HG03045 (cell line): ENCODE measurements around the gene SHANK3.
"Not testable (repeated sequence)": the region's sequence is repeated elsewhere in the genome, so short reads cannot be mapped to it uniquely, and the experiment has no call there.

Experiments
- ATAC-seq: cut with Tn5 transposase; IDR thresholded peaks from one replicate; pipeline ENCODE4 v1.9.1; 2021; ENCODE audit warnings: mild to moderate bottlenecking, moderate library complexity; ENCODE audit not compliant: unreplicated experiment

SHANK3 gene

DNA sequence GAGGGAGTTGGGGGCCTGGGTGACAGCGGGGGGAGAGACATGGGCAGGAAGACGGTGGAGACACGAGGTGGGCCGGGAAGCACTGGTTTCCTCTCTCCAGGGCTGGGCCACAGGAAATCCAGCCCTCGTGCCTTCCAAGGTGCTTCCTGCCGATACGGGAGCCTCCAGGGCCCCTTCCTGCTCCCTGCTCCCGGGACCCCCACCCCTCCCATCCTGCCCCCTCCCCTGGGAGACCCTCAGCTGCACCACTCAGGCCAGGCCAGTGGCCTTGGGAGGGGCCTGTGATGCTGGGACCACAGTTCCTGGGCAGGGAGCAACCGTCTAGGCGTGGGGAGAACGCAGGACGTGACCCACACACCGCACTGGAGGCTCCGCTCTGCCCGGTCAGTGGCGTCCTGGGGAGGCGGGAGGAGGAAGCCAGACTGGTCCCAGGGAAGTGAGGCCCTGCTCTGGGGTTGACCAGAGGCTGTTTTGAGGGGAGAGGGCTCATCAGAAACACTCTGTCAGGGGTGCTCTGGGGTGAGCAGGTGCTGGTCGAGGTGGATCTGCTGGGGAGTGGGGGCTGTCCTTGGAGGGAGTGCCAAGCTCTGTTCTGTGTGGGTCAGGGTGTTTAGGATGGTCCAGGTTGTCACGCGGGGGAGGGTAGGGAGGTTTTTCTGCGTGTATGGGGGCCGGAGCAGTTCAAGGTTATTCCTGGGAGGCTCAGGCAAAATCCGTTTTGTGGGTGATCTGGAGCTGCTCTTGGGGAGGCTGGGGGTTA, at the start of gene SHANK3:
TSS of gene SHANK3 (plus strand) at position 353 of the 760 bp plus-strand sequence.
- no peak for ATAC-seq

GRCh38 chr22:50624347-50625130, 48.1 kb upstream of the SHANK3 start:
- no peak for ATAC-seq

GRCh38 chr22:50625131-50625567, 47.5 kb upstream of the SHANK3 start:
- no peak for ATAC-seq

- ATAC-seq = no peak
Measured at GRCh38 chr22:50625568-50626313, 46.9 kb upstream of the SHANK3 start.

- ATAC-seq = no peak
Measured at GRCh38 chr22:50626314-50626849, 46.2 kb upstream of the SHANK3 start.

DNA sequence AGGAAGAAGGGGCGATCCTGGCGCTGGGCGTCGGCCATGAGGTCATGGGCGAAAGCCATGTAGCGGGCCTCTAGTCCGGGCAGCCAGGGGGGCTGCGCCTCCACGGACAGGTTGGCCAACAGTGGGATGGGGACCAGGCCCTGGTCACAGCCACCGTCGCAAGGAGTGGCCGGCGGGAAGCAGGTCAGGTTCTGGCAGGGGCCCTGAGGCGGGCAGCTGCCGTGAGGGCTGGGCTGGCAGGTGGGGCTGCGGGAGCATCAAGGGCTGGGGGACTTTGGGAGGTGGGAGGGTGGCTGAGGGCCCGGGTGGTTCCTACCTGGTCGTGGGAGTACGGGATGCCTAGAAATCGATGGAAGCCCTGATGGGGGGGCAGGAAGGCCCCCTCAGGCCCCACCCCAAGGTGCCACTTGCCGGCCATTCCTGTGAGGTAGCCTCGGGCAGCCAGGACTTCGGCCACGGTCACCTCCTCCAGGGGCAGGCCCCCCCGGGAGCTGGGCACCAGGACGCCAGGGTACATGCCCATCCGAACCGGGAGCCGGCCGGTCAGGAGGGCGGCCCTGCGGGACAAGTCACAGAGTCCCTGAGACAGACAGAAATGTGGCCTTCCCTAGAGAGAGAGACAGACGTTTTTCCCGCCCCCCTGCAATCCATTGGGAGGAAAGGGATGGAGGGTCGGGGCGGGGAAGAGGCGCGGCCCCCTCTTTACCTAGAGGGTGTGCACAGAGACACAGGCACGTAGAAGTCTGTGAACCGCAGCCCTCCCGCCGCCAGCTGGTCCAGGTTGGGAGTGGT, 45.6 kb upstream of the SHANK3 start:
- ATAC-seq = no peak

DNA sequence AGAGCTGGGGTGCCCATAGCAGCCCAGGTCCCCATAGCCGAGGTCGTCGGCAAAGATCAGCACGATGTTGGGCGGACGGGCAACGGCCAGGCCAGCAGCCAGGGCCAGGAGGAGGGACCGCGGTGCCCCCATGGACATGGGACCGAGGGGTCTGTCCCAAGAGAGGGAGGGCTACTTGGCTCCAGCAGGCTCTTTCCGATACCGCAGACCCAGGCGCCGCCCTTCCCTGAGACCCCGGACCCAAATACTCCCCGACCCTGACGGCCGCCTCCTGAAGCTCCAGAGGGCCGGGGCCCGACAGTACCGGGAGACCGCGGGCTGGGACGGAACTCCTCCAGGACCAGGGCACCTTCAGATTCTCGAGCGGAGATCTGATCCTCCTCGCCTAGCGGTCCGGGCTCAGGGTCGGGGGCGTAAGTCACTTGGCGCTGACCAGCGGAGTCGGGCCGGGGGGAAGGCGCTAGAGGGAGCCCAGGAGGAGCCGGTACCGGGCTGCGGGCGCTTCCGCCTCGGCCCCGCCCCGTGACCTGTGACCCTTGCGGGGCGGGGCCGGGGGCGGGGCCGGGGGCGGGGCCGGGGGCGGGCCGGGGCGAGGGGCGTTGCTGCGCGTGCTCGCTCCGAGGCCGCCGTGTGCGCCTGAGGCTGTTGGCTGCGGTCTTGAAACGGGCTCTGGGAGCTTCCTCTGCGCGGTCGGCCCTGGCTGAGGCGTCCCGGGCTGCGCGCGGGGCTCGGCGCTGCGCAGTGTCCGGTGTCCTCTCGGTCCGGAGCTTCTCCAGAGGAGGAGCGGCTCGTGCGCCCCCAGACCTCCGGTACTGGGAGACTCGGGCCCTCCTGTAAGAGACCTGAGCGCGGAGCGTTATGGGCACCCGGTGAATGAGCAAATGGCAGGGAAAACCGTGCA, 44.7 kb upstream of the SHANK3 start, which contains the start of gene ARSA:
TSS of gene ARSA (minus strand) at position 511 of the 901 bp plus-strand sequence. CDS start at position 138, 373 bp downstream.
- peak; percentile 68 for ATAC-seq

DNA sequence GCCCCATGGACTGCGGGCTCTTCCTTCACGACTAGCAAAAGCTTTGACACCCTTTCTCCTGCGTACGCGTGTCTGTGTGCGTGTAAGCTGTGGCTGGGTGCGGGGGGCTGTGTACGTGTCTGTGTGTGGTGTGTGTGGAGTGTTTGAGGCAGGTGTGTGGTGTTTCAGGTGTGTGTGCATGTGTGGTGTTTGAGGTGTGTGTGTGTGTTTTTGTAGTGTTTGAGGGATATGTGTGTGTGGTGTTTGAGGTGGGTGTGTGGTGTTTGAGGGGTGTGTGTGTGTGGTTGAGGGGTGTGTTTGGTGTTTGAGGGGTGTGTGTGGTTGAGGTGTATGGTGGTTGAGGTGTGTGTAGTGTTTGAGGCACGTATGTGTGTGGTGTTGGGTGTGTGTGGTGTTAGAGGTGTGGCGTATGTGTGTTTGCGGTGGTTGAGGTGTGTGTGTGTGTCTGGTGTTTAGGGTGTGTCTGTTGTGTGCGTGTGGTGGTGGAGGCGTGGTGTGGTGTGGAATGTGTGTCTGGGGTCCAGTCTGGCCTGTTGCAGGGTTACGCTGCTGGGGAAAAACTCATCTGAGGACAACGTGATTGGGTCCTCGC, 44.0 kb upstream of the SHANK3 start:
- ATAC-seq = no peak

GRCh38 chr22:50630376-50630775, 42.2 kb upstream of the SHANK3 start:
- ATAC-seq = no peak

GRCh38 chr22:50633086-50633485, 39.5 kb upstream of the SHANK3 start:
- no peak for ATAC-seq

DNA sequence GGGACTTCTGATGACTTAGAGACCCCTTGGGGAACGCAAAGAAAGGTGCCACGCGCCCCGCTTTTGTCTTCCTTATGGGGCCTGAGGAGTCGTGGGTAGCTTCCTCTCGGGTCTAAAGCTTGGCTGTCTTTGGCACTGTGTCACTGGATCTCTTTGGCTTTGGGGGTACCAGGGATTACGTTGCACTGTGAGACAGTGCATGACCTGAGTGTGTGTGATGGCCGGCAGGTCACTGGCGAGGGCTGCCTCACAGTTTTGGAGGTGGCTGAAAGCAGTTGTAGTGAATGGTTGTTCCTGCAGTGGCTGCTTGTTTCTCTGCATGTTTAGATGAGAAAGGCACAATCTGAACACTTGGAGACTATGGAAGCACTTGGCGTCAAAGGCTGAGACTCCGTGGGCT, 38.9 kb upstream of the SHANK3 start:
- ATAC-seq = no peak

GRCh38 chr22:50635591-50635990, 37.0 kb upstream of the SHANK3 start:
- ATAC-seq = no peak

DNA sequence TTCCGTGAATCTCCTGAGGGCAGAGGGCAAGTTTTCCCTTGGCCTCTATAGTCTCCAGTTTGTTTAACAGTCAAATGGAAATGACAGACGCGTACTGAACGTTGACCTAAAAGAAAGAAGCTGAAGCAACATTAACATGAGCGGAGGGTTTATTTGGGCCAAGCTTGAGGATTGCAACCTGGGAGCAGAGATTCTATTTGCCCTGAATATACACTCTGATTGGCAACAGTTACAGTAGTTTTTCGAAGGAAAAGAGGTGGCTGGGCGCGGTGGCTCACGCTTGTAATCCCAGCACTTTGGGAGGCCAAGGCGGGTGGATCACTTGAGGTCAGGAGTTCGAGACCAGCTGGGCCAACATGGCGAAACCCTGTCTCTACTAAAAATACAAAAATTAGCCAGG, 32.3 kb upstream of the SHANK3 start:
- ATAC-seq = not testable (repeated sequence)

- no peak for ATAC-seq
Measured at GRCh38 chr22:50640857-50641647, 31.6 kb upstream of the SHANK3 start.

DNA sequence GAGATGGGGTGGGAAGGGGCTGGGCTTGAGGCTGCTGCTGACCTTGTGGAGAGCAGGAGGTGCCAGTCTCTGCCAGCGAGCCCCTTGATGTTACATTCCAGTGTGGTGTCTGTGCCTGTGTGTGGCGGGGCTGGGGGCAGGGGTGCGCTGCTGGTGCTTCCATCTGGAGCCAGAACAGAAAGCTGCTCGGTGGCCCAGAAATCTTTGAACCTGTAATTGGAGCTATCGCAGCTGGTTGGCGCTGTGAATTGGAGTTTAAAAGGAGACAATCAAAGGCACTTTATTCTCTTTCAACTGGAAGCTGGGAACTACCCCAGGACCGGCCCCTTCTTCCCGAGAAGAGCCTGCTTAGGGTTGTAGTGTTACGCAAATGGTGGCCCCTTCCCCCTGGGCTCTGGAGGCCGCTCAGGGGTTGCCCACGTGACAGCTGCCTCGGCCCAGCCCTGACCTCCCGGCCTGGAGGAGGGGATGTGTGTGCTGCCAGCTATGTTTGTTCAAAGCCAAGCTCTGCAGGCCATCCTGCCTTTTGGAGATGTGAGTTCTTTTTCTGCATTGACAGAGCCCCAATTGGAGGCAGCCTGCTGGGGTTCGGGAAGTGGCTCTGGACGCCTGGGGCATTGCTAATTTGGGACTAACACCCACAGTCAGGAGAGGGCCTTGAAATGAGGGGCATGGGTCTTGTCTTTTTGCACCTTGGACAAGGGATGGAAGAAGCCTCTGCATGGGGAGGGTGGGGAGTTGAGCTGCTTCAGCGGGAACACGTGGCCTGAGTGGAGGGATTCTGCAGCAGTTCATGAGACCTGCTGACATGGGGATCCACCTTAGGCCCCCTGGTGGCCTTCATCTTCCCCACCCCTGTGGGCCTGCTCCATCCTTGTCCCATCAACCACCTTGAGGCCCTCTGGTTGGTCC, 30.7 kb upstream of the SHANK3 start:
- ATAC-seq = no peak

DNA sequence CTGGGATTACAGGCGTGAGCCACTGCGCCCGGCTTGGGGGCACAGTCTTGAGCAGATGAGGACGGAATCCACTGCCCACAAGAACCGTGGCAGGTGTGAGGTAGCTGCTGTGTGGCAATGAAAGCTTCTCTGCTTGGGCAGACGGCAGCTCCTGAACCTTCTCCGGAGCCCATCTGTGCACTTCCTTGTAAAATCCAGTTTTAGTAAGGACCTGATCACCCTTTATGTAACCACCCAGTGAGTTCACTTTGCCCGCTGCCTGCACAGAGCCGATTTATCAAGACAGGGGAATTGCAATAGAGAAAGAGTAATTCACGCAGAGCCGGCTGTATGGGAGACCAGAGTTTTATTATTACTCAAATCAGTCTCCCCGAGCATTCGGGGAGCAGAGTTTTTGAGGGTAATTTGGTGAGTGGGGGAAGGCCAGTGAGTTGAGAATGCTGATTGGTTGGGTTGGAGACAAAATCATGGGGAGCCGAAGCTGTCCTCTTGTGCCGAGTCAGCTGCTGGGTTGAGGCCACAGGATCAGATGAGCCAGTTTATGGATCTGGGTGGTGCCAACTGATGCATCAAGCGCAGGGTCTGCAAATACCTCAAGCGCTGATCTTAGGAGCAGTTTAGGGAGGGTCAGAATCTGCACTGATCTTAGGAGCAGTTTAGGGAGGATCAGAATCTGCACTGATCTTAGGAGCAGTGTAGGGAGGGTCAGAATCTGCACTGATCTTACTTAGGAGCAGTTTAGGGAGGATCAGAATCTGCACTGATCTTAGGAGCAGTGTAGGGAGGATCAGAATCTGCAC, 29.4 kb upstream of the SHANK3 start:
- not testable (repeated sequence) for ATAC-seq
